Measurements from ENCODE around the gene VGLL4. TPM values are rescaled to one million over a fixed set of nuclear protein-coding genes. Genes with fewer than 3 reads are reported as not detected.

VGLL4 gene
- total RNA-seq, 1 experiment from 2014 or later: 46.3 TPM

DNA sequence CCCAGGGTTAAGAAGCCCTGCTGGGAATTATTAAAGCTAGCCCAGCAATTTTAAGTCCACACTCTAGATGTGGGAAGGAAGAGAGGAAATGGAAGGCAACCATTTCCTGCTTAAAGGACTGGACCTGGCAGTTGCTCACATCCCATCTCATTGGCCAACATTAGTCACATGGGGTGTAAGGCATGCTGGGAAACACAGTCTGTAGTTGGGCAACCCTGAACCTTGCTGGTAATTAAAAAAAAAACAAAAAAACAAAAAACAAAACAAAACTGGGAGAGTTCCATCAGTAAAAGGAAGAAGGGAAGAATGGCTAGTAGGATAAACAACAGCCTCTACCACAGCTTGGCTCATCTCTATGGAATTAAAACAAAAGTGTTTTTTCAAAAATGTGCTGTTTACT lies 136.0 kb downstream of the VGLL4 start:
- Histone ChIP-seq H3K27me3 (ENCODE audit: low read length) (no peaks in the 10 kb centered on the region), H3K9me3 (ENCODE audit: low read length) (no peaks in the 10 kb centered on the region), H4K20me1 (ENCODE audit: low read length) (no peaks in the 10 kb centered on the region), H3K4me1 (ENCODE audit: insufficient read depth, low read length) (peaks cover 22% of the 10 kb centered on the region), H2AFZ (ENCODE audit: low read length) (no peak overlapping the region), H3F3A (ENCODE audit: low read length, unreplicated experiment) (no peaks in the 10 kb centered on the region), H3K79me2 (ENCODE audit: low read length) (no peaks in the 10 kb centered on the region), H3K9me2 (replicated peaks; ENCODE audit: low read length) (no peaks in the 10 kb centered on the region), H3K9ac (ENCODE audit: low read length) (no peak overlapping the region), H3K36me3 (ENCODE audit: low read depth, low read length) (0 out of 2 replicates have a peak, but pooled peaks cover 2% of the 10 kb centered on the region), H3K4me3 (ENCODE audit: low read length) (no peak overlapping the region), H3K27ac (ENCODE audit: low read length) (no peak overlapping the region), H3K4me2 (ENCODE audit: low read length) (no peak overlapping the region)
- intact Hi-C loops (cut with micrococcal nuclease): no loop called here
- POLR2A ChIA-PET (ENCODE audit: unreplicated experiment): interaction anchor here (0.5 kb wide), 2 partner anchors 14 to 263 kb away, joined by 3 to 4 read pairs; no protein-coding TSS in a partner anchor
- BruUV-seq (replicated peaks): no TSS peak
- ATAC-seq (no peak), DNase-seq (no peak)
- TF ChIP-seq EZH2phosphoT487 (IDR thresholded peaks at IDR 0.05; ENCODE audit: borderline replicate concordance, low read length): no peak
- TF ChIP-seq, protein P1, sequence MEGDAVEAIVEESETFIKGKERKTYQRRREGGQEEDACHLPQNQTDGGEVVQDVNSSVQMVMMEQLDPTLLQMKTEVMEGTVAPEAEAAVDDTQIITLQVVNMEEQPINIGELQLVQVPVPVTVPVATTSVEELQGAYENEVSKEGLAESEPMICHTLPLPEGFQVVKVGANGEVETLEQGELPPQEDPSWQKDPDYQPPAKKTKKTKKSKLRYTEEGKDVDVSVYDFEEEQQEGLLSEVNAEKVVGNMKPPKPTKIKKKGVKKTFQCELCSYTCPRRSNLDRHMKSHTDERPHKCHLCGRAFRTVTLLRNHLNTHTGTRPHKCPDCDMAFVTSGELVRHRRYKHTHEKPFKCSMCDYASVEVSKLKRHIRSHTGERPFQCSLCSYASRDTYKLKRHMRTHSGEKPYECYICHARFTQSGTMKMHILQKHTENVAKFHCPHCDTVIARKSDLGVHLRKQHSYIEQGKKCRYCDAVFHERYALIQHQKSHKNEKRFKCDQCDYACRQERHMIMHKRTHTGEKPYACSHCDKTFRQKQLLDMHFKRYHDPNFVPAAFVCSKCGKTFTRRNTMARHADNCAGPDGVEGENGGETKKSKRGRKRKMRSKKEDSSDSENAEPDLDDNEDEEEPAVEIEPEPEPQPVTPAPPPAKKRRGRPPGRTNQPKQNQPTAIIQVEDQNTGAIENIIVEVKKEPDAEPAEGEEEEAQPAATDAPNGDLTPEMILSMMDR (conservative IDR thresholded peaks at IDR 0.05; ENCODE audit: low read depth, low read length): no peak
- no peak for TF ChIP-seq EZH2 (IDR thresholded peaks at IDR 0.05; ENCODE audit: low read length, unreplicated experiment)
- CTCF ChIA-PET: no interaction called here

Other genes with a start within 250 kb of the VGLL4 start
- 10.0 and 10.5 TPM in 2 replicates for gene TAMM41, start 203.0 kb upstream of the VGLL4 start, total RNA-seq (2014; rRNA removed)

Measured in PC-3 (cell line).